GM21529 (cell line): ENCODE data around the gene FAM234A.
"Not testable (repeated sequence)": the region's sequence is repeated elsewhere in the genome, so short reads cannot be mapped to it uniquely, and the experiment has no call there.

Experiments used
- ATAC-seq: cut with Tn5 transposase; IDR thresholded peaks from one replicate; pipeline ENCODE4 v1.9.1; 2021; ENCODE audit not compliant: unreplicated experiment

FAM234A gene

GRCh38 chr16:229731-230281, 4.8 kb upstream of the FAM234A start:
- ATAC-seq, result no peak

- not testable (repeated sequence) for ATAC-seq
These were observed 4.3 kb upstream of the FAM234A start for GRCh38 chr16:230351-230750.

- ATAC-seq, result no peak
These were observed 3.7 kb upstream of the FAM234A start for GRCh38 chr16:230949-231348.

DNA sequence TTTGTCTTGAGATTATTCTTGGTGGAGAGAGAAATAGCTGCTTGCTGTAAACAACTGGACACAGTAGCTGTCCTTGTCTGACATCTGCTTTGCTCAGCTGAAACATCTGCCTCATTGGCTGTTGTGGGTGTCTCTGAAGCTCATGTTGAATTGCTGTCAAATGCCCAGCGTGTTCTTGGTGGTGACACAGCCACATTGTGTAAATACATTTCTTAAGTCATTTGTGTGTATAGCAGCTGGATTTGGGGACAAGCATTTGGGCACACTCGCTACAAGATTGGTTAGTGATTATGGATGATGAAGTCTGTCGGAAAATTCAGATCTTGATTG, 5.3 kb downstream of the FAM234A start:
- ATAC-seq, result no peak

DNA sequence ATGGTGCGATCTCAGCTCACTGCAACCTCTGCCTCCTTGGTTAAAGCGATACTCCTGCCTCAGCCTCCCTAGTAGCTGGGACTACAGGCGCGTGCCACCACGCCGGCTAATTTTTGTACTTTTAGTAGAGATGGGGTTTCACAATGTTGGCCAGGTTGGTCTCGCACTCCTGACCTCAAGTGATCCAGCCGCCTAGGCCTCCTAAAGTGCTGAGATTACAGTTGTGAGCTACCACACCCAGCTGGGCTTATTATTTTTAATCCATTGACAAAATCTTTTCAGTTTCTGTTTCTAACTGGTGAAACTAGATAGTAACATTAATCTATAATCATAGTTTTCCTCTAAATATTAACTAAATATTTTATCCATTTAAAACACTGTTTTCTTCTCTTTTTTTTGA, 5.9 kb downstream of the FAM234A start:
- no peak for ATAC-seq

DNA sequence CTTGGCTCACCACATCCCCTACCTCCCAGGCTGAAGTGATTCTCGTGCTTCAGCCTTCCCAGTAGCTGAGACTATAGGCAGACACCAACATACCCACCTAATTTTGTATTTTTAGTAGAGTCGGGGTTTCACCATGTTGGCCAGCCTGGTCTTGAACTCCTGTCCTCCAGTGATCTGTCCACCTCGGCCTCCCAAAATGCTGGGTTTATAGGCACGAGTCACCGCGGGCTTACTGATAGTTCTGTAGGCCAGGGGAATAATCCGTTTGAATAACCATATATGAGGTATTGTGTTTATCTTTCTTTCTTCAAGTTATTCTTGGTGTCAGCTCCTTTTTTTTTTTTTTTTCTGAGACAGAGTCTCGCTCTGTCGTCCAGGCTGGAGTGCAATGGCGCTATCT, 7.7 kb downstream of the FAM234A start:
- ATAC-seq, result no peak

GRCh38 chr16:243348-243747, 8.7 kb downstream of the FAM234A start:
- no peak for ATAC-seq

- ATAC-seq, result no peak
These were observed 10.5 kb downstream of the FAM234A start for GRCh38 chr16:245105-245504.

DNA sequence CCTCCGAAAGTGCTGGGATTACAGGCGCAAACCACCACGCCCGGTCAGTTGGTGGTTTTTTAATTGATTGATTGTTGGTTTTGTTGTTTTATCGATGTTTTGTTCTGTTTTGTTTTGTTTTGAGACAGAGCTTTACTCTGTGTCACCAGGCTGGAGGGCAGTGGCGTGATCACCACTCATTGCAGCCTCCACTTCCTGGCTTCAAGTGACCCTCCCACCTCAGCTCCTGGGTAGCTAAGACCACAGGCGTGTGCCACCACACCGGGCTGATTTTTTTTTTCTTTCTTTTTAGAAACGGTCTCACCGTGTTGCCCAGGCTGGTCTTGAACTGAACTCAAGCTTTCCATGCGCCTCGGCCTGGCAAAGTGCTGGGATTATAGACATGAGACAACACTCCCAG, 12.4 kb downstream of the FAM234A start:
- ATAC-seq, result no peak

- no peak for ATAC-seq
These were observed 14.8 kb downstream of the FAM234A start for GRCh38 chr16:249431-249830.

DNA sequence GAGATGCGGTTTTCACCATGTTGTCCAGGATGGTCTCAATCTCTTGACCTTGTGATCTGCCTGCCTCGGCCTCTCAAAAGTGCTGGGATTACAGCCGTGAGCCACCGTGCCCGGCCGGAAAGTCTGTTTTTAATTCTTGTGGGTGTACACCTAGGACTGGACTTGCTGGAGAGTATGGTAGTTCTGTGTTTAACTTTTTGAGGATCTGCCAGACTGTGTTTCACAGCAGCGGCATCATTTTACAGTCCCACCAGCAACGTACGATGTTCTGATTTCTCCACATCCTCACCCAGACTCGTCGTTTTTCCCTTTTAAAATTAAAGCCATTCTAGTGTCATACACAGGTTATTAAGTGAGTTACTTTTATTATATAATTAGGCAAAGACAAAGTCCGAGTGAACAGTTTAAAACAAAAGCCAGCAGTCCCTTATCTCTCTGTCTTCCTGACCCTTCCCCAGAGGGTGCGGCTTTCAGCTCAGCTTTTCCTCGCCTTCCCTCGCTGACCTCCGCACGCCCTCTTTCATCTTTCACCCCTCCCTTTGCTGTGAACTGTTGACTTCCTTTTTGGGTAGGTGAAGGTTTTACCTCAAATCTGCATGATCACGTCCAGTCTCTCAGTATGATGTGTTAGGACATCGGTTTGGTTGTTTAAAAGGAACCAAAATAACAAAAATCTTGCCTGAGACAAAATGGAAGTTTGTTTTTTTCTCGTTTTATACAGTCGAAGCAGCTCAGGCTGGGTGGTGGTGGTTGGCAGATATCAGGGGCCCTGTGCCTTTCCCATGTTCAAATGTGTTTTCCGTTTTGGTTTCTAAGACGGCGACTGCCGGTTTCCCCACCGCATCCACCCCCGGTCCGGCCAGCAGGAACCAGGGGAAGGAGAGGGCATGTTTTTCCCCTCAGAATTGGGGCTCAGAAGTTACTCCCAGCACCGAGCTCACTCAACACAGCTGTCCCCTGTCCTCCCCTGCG, 18.0 kb downstream of the FAM234A start:
- peak; percentile 52 for ATAC-seq

- no peak for ATAC-seq
These were observed 19.2 kb downstream of the FAM234A start for GRCh38 chr16:253833-254232.

DNA sequence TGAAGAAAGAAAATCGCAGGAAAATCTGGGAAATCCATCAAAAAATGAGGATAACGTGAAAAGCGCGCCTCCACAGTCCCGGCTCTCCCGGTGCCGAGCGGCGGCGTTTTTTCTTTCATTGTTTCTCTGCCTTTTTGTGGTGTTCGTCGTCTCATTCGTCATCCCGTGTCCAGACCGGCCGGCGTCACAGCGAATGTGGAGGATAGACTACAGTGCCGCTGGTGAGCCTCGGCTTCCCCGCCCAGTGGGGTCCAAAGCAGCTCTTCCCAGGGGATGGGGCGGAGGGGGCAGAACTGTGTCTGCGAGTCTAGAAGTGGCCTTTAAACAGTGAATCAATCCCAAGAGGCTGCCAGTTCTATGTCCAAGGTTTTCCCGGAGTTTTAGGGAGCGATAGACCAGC, 19.8 kb downstream of the FAM234A start:
- no peak for ATAC-seq

DNA sequence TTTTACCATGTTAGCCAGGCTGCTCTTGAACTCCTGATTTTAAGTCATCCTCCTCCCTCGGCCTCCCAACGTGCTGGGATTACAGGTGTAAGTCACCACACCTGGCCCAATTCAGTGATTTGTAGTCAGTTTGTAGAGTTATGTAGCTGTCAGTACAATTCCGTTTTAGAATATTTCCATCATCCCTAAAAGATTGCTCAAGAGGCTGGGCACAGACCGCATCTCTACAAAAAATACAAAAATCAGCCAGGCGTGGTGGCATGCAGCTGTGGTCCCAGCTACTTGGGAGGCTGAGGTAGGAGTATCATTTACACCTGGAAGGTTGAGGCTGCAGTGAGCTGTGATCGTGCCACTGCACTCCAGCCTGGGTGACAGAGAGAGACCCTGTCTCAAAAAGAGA, 20.6 kb downstream of the FAM234A start:
- no peak for ATAC-seq

- ATAC-seq, result not testable (repeated sequence)
These were observed 23.5 kb downstream of the FAM234A start for GRCh38 chr16:258091-258490.

DNA sequence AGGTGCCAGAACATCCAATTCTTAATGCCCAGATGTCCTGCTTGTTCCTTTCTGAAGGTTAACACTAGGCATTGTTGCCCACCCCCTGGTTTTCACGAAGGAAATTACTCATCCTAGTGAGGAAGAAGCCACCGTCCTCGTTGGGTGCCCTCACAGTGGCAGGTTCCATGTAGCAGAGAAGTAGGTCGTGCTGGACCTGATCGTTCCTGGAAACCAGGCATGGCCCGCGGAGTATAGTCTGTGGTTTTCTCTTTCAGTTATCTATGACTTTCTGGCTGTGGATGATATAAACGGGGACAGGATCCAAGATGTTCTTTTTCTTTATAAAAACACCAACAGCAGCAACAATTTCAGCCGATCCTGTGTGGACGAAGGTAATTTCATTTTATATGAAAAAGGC, 24.6 kb downstream of the FAM234A start:
- no peak for ATAC-seq

DNA sequence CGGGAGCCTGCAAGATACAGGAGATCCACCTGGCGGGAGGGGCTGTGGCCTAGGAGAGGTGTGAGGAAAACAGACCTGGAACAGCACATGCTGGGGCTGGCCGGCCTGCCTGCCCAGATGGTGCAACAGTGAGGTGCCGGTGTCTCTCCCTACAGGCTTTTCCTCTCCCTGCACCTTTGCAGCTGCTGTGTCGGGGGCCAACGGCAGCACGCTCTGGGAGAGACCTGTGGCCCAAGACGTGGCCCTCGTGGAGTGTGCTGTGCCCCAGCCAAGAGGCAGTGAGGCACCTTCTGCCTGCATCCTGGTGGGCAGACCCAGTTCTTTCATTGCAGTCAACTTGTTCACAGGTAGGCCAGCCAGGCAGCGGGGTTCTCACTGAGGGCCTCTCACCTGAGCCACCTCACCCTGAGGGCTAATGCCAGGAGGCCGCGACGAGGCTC, 25.2 kb downstream of the FAM234A start:
- ATAC-seq, result no peak

DNA sequence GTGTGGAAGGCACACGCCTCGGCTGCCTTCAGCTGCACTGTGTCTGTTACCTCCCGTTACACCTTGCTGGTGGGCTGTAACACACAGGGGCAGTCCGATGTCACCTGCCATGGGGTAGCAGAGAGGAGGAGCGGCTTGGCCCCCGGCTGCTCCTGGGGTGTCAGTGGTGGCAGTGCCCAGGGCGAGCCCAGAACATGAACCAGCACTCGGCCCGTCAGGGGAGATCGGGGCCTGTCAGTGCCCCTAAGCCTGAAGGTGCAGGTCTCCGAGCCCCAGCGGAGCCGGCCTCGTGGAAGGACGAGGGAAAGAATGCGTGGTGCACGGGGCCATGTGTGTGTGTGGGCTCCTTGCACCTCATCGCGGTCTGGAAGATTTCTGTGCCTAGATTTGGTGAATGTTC, 25.7 kb downstream of the FAM234A start:
- no peak for ATAC-seq

DNA sequence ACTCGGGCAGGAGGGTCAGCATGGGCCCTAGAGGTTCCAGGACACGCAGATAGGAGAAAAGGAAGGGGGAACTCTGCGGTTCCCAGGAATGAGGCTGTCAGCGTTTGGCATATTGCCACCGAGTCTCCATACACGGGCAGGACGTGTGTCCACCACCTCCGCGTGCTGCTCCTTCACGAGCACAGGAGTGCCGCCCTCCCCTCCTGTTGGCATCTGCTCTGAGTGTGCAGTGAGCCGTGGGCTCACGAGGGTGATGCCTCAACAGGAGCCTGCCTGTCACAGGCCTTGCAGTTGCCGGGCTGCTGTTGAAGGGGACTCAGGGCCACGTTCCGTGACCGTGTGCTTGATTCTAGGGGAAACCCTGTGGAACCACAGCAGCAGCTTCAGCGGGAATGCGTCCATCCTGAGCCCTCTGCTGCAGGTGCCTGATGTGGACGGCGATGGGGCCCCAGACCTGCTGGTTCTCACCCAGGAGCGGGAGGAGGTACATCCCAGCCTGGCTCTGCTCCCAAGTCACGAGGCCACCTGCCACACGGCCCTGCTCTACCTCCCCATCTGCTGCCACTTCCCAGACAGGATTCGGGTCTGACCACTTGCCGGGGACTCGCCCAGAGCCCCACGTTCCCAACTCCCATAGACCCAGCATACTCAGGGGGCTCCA, 26.5 kb downstream of the FAM234A start:
- no peak for ATAC-seq

GRCh38 chr16:262121-262745, 27.6 kb downstream of the FAM234A start:
- no peak for ATAC-seq

- no peak for ATAC-seq
These were observed 28.7 kb downstream of the FAM234A start for GRCh38 chr16:263182-263774.
